ENCODE data around the gene APLP1. TPM values are rescaled to one million over a fixed set of nuclear protein-coding genes. Genes with fewer than 3 reads are reported as not detected.

Gene APLP1
- total RNA-seq, 1 donor from 2014 or later, result 11.5 TPM

DNA sequence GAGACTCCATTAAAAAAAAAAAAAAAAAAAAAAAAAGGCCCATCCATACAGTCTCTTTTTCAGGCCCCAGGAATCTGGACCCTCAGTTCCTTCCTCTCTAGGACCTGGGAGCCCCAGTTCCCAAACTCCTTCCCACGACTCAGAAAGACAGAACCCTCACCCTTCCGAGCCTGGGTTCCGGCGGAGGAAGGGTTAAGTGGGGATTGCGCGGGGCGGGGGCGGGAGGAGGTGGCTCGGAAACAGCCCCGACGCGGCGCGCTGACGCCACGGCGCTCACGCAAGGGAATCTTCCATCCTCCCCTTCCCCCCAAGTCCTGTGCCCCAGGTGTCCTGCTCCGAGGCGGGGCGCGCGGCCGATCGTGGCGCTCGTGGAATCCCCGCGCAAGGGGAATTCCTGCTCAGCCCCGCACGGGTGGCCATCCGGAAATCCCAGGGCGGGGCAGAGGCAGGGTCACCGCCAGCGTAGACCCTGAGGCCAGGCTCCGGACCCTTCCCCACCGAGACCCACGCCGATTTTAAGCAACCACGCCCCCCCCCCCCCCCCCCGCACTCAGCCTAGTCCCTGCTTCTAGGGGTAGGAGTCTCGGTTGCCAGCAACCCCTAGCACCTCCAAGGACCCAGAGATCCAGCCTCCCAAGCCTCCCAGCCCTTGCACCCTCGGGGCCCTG, 31.3 kb downstream of the APLP1 start:
- H3K9me3 Mint-ChIP-seq (ENCODE audit: unreplicated experiment), result no peaks in the 10 kb centered on the region
- H3K27me3 Mint-ChIP-seq (ENCODE audit: unreplicated experiment), result peaks cover 13% of the 10 kb centered on the region
- no peak overlapping the region for H3K27ac Mint-ChIP-seq (ENCODE audit: unreplicated experiment)
- TF ChIP-seq, protein P1, sequence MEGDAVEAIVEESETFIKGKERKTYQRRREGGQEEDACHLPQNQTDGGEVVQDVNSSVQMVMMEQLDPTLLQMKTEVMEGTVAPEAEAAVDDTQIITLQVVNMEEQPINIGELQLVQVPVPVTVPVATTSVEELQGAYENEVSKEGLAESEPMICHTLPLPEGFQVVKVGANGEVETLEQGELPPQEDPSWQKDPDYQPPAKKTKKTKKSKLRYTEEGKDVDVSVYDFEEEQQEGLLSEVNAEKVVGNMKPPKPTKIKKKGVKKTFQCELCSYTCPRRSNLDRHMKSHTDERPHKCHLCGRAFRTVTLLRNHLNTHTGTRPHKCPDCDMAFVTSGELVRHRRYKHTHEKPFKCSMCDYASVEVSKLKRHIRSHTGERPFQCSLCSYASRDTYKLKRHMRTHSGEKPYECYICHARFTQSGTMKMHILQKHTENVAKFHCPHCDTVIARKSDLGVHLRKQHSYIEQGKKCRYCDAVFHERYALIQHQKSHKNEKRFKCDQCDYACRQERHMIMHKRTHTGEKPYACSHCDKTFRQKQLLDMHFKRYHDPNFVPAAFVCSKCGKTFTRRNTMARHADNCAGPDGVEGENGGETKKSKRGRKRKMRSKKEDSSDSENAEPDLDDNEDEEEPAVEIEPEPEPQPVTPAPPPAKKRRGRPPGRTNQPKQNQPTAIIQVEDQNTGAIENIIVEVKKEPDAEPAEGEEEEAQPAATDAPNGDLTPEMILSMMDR (IDR thresholded peaks at IDR 0.05; ENCODE audit: unreplicated experiment), result no peak
- peaks cover 19% of the 10 kb centered on the region for H3K4me1 Mint-ChIP-seq (ENCODE audit: unreplicated experiment)
- H3K36me3 Mint-ChIP-seq (ENCODE audit: low read depth, unreplicated experiment), result peaks cover 6% of the 10 kb centered on the region
- DNase-seq (ENCODE audit: low spot score), result peak; percentile 49
- H3K4me3 Mint-ChIP-seq (ENCODE audit: unreplicated experiment), result peak overlapping the region; percentile 95

DNA sequence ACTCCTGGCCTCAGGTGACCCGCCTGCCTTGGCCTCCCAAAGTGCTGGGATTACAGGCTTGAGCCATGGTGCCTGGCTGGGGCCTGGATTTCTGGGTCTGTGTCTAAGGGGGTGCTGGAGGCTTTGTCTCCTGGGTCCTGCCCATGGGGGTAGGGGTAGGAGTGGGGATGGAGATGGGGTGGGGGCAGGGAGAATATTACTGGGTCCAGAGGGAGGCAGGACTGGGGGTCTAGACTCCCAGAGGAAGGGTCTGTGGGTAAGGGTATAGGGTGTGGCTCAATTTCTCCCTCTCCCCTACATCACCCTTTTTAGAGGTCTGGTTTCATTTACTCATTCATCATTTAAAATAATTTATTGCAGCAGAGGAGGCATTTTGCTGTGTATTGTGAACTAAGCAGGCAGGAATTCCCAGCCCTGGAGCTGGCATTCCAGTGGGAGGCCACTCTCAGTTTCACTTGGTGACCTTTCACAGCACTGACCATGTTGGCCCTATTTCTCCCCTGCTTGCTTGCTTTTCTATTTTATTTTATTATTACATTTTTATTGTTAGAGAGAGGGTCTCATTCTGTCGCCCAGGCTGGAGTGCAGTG, 32.8 kb downstream of the APLP1 start:
- Mint-ChIP-seq H3K36me3 (ENCODE audit: low read depth, unreplicated experiment) (no peaks in the 10 kb centered on the region), H3K9me3 (ENCODE audit: unreplicated experiment) (no peaks in the 10 kb centered on the region), H3K27me3 (ENCODE audit: unreplicated experiment) (peaks cover 15% of the 10 kb centered on the region), H3K4me3 (ENCODE audit: unreplicated experiment) (peak overlapping the region; percentile 79), H3K27ac (ENCODE audit: unreplicated experiment) (no peak overlapping the region), H3K4me1 (ENCODE audit: unreplicated experiment) (peaks cover 19% of the 10 kb centered on the region)
- no peak for DNase-seq (ENCODE audit: low spot score)
- TF ChIP-seq, protein P1 (IDR thresholded peaks at IDR 0.05; ENCODE audit: unreplicated experiment), result no peak

DNA sequence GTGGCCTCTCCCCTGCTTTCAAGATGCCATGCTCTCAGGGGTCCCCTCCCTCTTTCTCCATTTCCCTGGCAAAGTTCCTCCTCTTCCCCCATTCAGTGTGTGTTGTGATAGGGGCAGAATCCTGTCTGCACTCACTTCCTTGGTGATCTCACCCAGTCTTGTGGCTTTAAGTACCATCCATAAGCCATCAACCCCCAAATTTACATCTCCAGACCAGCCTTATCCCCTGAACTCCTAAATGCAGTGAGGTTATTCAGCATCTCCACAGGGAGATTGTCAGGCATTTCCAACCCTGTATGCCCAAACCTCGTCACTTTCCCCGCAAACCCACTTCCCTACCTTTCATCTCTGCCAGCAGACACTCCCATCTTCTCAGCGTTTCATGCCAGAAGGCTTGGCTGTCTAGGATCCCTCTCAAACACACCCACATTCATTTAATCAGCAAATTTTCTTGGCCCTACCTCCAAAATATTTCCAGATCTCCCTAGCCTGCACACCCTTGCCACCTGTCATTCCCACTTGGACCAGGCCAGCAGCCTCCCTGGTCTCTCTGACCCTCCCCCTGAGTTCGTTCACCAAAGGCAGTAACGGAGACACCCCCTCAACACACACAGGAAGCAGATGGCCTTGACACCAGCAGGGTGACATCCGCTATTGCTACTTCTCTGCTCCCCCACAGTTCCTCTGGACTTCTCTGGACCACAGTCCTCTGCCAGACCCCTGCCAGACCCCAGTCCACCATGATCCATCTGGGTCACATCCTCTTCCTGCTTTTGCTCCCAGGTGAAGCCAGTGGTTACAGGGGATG, 33.7 kb downstream of the APLP1 start, which contains the start of gene HCST:
Gene HCST (plus strand): TSS at position 676 of the 808 bp plus-strand sequence. CDS start 65 bp downstream, at position 741.
- Mint-ChIP-seq H3K27ac (ENCODE audit: unreplicated experiment) (no peak within 1 kb of the TSS), H3K4me1 (ENCODE audit: unreplicated experiment) (peaks cover 19% of the 10 kb centered on the region), H3K27me3 (ENCODE audit: unreplicated experiment) (peaks cover 15% of the 10 kb centered on the region), H3K4me3 (ENCODE audit: unreplicated experiment) (peak within 1 kb of the TSS; percentile 63), H3K9me3 (ENCODE audit: unreplicated experiment) (no peaks in the 10 kb centered on the region), H3K36me3 (ENCODE audit: low read depth, unreplicated experiment) (no peaks in the 10 kb centered on the region)
- DNase-seq (ENCODE audit: low spot score), result no peak
- TF ChIP-seq, protein P1 (IDR thresholded peaks at IDR 0.05; ENCODE audit: unreplicated experiment), result no peak

DNA sequence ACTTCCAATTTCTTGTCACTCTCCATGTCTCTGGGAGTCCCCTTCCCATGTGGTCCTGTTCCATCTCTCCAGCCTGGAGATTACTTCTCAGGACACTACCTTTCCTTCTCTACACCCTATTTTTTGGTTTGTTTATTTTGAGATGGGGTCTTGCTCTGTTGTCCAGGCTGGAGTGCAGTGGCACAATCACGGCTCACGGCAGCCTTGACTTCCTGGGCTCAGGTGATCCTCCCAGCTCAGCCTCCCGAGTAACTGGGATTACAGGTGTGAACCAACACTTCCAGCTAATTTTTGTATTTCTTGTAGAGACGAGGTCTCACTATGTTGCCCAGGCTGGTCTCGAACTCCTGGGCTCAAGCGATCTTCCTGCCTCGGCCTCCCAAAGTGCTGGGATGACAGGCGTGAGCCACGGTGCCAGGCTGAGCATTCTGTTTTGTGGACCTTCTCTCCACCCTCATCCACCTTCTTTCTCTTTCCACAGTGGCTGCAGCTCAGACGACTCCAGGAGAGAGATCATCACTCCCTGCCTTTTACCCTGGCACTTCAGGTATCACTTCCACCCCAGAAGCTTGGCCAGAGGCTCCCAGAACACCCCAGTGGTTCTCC, 34.6 kb downstream of the APLP1 start:
- H3K36me3 Mint-ChIP-seq (ENCODE audit: low read depth, unreplicated experiment), result no peaks in the 10 kb centered on the region
- no peaks in the 10 kb centered on the region for H3K9me3 Mint-ChIP-seq (ENCODE audit: unreplicated experiment)
- no peak for DNase-seq (ENCODE audit: low spot score)
- TF ChIP-seq, protein P1 (IDR thresholded peaks at IDR 0.05; ENCODE audit: unreplicated experiment), result no peak
- H3K27ac Mint-ChIP-seq (ENCODE audit: unreplicated experiment), result no peak overlapping the region
- peaks cover 15% of the 10 kb centered on the region for H3K27me3 Mint-ChIP-seq (ENCODE audit: unreplicated experiment)
- peaks cover 19% of the 10 kb centered on the region for H3K4me1 Mint-ChIP-seq (ENCODE audit: unreplicated experiment)
- H3K4me3 Mint-ChIP-seq (ENCODE audit: unreplicated experiment), result peak overlapping the region; percentile 63

Measured in endothelial cell (in vitro differentiated cells).